HEK293 (cell line): ENCODE data around the gene CHCHD10.

ENCODE experiments used
- CTCF ChIA-PET: fragments of 350-600 bp; formaldehyde crosslinking; extraction: SDS; loops from one replicate; lab custom pipeline; 2021; ENCODE audit warnings: antibody characterized with exemption; lab: Yijun Ruan, JAX
- POLR2A ChIA-PET: fragments of 300-600 bp; formaldehyde crosslinking; extraction: SDS; loops from one replicate; lab custom pipeline; 2020; ENCODE audit warnings: antibody characterized with exemption, inconsistent platforms; lab: Yijun Ruan, JAX
- H3K27ac ChIP-seq: fragments of 200-500 bp; sonication (Bioruptor generic); 2 replicates; pipeline ENCODE4 v1.5.1; 2014; ENCODE audit warnings: low read depth, low read length, control low read depth, inconsistent platforms; ENCODE audit errors: extremely low read depth
- H3K36me3 ChIP-seq, 2 experiments: fragments of 200-500 bp in 1 of 2; sonication (Bioruptor generic) in 1 of 2; 1 replicate in 1 of 2; 2 replicates in 1 of 2; pipeline ENCODE4 v1.5.1; 2014 to 2017; ENCODE audit warnings: inconsistent platforms in 2 of 2, low read length in 2 of 2; ENCODE audit not compliant: control insufficient read depth in 2 of 2, insufficient read depth in 1 of 2
- H3K4me1 ChIP-seq: fragments of 200-500 bp; sonication (Bioruptor generic); 2 replicates; pipeline ENCODE4 v1.5.1; 2014; ENCODE audit warnings: mild to moderate bottlenecking, low read length, inconsistent platforms; ENCODE audit not compliant: control insufficient read depth, insufficient read depth
- H3K4me3 ChIP-seq: 2 replicates; pipeline ENCODE4 v1.5.1; 2011; ENCODE audit warnings: low read depth, mild to moderate bottlenecking, control low read depth, low read length, moderate library complexity
- H3K9me3 ChIP-seq: fragments of 200-500 bp; sonication (Bioruptor generic); 2 replicates; pipeline ENCODE4 v1.5.1; 2014; ENCODE audit warnings: low read depth, low read length, inconsistent platforms; ENCODE audit not compliant: control insufficient read depth, insufficient read depth
- HIC1 ChIP-seq: fragments of 450-650 bp; formaldehyde crosslinking; IDR thresholded peaks from 2 replicates; pipeline ENCODE4 v1.5.1; 2016; ENCODE audit warnings: missing biosample characterization, missing genetic modification characterization
- HOXC10 ChIP-seq: sonication (generic); formaldehyde crosslinking; IDR thresholded peaks from 2 replicates; pipeline ENCODE4 v1.8.1; 2023; ENCODE audit warnings: mild to moderate bottlenecking, missing genetic modification reagents
- KLF1 ChIP-seq: fragments of 450-650 bp; formaldehyde crosslinking; IDR thresholded peaks from 2 replicates; pipeline ENCODE4 v1.5.1; 2016; ENCODE audit warnings: missing biosample characterization, missing genetic modification characterization
- KLF7 ChIP-seq: fragments of 450-650 bp; formaldehyde crosslinking; IDR thresholded peaks from 2 replicates; pipeline ENCODE4 v1.5.1; 2016; ENCODE audit warnings: missing biosample characterization, missing genetic modification characterization, borderline replicate concordance
- KLF9 ChIP-seq: fragments of 450-650 bp; formaldehyde crosslinking; IDR thresholded peaks from 2 replicates; pipeline ENCODE4 v1.5.1; 2016; ENCODE audit warnings: missing biosample characterization, missing genetic modification characterization, low read depth
- MEIS1 ChIP-seq: sonication (generic); formaldehyde crosslinking; IDR thresholded peaks from 2 replicates; pipeline ENCODE4 v1.8.1; 2022; ENCODE audit warnings: missing genetic modification reagents, mild to moderate bottlenecking, borderline replicate concordance
- SP7 ChIP-seq: fragments of 450-650 bp; formaldehyde crosslinking; IDR thresholded peaks from 2 replicates; pipeline ENCODE4 v1.5.1; 2016; ENCODE audit warnings: missing biosample characterization, missing genetic modification characterization
- ZNF18 ChIP-seq: fragments of 450-650 bp; formaldehyde crosslinking; IDR thresholded peaks from 2 replicates; pipeline ENCODE4 v1.5.1; 2016; ENCODE audit warnings: missing biosample characterization, missing genetic modification characterization
- ZNF211 ChIP-seq: fragments of 450-650 bp; formaldehyde crosslinking; IDR thresholded peaks from 2 replicates; pipeline ENCODE4 v1.5.1; 2016; ENCODE audit warnings: low read depth, missing biosample characterization, missing genetic modification characterization
- ZNF24 ChIP-seq: fragments of 450-650 bp; formaldehyde crosslinking; IDR thresholded peaks from 2 replicates; pipeline ENCODE4 v1.5.1; 2016; ENCODE audit warnings: missing biosample characterization, missing genetic modification characterization
- ZNF335 ChIP-seq: fragments of 450-650 bp; formaldehyde crosslinking; conservative IDR thresholded peaks from 2 replicates; pipeline ENCODE4 v1.5.1; 2016; ENCODE audit warnings: missing biosample characterization, missing genetic modification characterization
- ZNF362 ChIP-seq: fragments of 450-650 bp; formaldehyde crosslinking; IDR thresholded peaks from 2 replicates; pipeline ENCODE4 v1.5.1; 2016; ENCODE audit warnings: missing biosample characterization, missing genetic modification characterization
- ZNF394 ChIP-seq: fragments of 450-650 bp; formaldehyde crosslinking; IDR thresholded peaks from 2 replicates; pipeline ENCODE4 v1.5.1; 2016; ENCODE audit warnings: missing biosample characterization, missing genetic modification characterization, mild to moderate bottlenecking, moderate library complexity, borderline replicate concordance
- ZNF639 ChIP-seq: fragments of 450-650 bp; formaldehyde crosslinking; IDR thresholded peaks from 2 replicates; pipeline ENCODE4 v1.5.1; 2016; ENCODE audit warnings: missing biosample characterization, missing genetic modification characterization
- ZNF747 ChIP-seq: fragments of 450-650 bp; formaldehyde crosslinking; IDR thresholded peaks from 2 replicates; pipeline ENCODE4 v1.5.1; 2016; ENCODE audit warnings: missing biosample characterization, missing genetic modification characterization
- TF ChIP-seq, protein P1 (sequence below): fragments of 450-650 bp; formaldehyde crosslinking; conservative IDR thresholded peaks from 2 replicates; pipeline ENCODE4 v1.5.1; 2016; ENCODE audit warnings: low read depth, missing biosample characterization, missing genetic modification characterization
- TF ChIP-seq, protein P2 (sequence below): fragments of 450-650 bp; formaldehyde crosslinking; IDR thresholded peaks from 2 replicates; pipeline ENCODE4 v1.5.1; 2016; ENCODE audit warnings: missing biosample characterization, missing genetic modification characterization
- TF ChIP-seq, protein P3 (sequence below): fragments of 450-650 bp; formaldehyde crosslinking; IDR thresholded peaks from 2 replicates; pipeline ENCODE4 v1.5.1; 2016; ENCODE audit warnings: missing biosample characterization, missing genetic modification characterization

Gene CHCHD10

DNA sequence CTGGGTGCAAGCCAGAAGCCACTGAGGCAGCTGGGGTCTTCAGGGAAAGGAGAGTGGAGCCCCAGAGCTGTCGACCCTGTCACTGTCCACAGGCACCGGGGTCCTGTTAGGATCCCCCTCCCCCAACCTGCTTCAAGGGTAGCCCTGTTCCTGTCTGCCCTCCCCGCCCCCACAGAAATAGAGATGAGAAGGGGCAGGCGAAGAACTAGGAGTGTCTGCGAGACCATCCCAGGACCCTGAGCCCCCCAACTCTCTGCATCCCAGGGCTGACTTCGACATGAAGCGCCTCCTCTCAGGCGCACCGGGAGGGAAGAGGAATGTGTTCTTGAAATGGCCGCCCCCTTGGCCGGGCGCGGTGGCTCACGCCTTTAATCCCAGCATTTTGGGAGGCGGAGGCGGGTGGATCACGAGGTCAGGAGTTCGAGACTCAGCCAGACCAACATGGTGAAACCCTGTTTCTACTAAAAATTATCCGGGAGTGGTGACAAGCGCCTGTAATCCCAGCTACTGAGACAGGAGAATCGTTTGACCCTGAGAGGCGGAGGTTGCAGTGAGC is 16.3 kb downstream of the CHCHD10 start (continued):
- TF ChIP-seq, protein P1, sequence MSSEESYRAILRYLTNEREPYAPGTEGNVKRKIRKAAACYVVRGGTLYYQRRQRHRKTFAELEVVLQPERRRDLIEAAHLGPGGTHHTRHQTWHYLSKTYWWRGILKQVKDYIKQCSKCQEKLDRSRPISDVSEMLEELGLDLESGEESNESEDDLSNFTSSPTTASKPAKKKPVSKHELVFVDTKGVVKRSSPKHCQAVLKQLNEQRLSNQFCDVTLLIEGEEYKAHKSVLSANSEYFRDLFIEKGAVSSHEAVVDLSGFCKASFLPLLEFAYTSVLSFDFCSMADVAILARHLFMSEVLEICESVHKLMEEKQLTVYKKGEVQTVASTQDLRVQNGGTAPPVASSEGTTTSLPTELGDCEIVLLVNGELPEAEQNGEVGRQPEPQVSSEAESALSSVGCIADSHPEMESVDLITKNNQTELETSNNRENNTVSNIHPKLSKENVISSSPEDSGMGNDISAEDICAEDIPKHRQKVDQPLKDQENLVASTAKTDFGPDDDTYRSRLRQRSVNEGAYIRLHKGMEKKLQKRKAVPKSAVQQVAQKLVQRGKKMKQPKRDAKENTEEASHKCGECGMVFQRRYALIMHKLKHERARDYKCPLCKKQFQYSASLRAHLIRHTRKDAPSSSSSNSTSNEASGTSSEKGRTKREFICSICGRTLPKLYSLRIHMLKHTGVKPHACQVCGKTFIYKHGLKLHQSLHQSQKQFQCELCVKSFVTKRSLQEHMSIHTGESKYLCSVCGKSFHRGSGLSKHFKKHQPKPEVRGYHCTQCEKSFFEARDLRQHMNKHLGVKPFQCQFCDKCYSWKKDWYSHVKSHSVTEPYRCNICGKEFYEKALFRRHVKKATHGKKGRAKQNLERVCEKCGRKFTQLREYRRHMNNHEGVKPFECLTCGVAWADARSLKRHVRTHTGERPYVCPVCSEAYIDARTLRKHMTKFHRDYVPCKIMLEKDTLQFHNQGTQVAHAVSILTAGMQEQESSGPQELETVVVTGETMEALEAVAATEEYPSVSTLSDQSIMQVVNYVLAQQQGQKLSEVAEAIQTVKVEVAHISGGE = 0 out of 2 replicates have a peak, but pooled peaks have one; percentile 10
- TF ChIP-seq HIC1 (tag by site-specific recombination) = 0 out of 2 replicates have a peak, but pooled peaks have one; percentile 26
- TF ChIP-seq, protein P2, sequence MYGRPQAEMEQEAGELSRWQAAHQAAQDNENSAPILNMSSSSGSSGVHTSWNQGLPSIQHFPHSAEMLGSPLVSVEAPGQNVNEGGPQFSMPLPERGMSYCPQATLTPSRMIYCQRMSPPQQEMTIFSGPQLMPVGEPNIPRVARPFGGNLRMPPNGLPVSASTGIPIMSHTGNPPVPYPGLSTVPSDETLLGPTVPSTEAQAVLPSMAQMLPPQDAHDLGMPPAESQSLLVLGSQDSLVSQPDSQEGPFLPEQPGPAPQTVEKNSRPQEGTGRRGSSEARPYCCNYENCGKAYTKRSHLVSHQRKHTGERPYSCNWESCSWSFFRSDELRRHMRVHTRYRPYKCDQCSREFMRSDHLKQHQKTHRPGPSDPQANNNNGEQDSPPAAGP = 0 out of 2 replicates have a peak, but pooled peaks have one; percentile 2
- peak; percentile 15; the same call in 1 of the 2 replicates for TF ChIP-seq KLF9
- TF ChIP-seq MEIS1 = 0 out of 2 replicates have a peak, but pooled peaks have one; percentile 4
- TF ChIP-seq ZNF211 (tag by site-specific recombination) = no peak
- TF ChIP-seq ZNF394 (tag by site-specific recombination) = no peak
- peak; percentile 8 for TF ChIP-seq ZNF335
- TF ChIP-seq ZNF18 (tag by site-specific recombination) = 0 out of 2 replicates have a peak, but pooled peaks have one; percentile 7
- TF ChIP-seq, all 188 proteins: peak for 11

DNA sequence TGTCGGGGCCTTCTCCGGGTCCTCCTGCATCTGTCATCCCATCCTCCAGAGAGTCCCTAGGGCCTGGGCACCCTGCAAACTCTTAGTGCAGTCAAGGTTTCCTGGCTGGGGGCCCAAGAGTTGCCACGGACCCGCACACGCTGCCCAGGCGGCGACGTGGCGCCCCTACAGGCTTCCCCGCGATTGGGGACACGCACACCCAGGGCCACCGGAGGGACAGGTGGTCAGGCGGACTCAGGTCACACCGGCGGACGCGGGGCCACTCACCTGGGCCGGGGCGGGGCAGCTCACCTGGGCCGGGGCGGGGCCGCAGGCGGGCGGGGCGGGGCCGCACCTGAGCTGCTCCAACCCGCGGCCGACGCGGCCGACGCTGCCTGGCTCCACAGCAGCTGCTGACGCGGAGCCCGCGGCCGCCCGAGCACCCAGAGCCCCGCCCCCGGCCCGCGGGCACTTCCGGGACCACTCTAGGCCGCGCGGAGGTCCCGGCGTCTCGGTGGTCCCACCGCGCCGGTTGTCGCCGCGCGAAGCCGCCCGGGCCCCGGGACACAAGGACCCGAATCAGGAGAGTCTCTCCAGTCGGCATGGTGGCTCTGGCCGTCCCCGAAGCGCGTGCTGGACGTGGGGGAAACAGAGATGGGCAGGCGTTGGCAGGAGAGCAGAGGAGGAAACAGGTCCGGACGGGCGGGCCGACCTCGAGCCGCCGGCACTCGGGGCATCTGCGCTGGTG is 16.9 kb downstream of the CHCHD10 start, which contains the start of gene ZNF70:
TSS of gene ZNF70 (minus strand) at position 399 of the 727 bp plus-strand sequence. CDS start 5,972 bp downstream, outside the sequence.
- Histone ChIP-seq H3K27ac (peak within 1 kb of the TSS; percentile 98), H3K4me3 (peak within 1 kb of the TSS; percentile 91), H3K36me3 (peaks cover 0 to 1% of the 10 kb centered on the region in 2 experiments; a peak in 2 of 3 replicates), H3K4me1 (peaks cover 9% of the 10 kb centered on the region; the same call in 1 of the 2 replicates), H3K9me3 (no peaks in the 10 kb centered on the region)
- ChIA-PET POLR2A (interaction anchor here (0.7 to 1.8 kb wide), 11 partner anchors 11 to 107 kb away, joined by 3 to 7 read pairs (median 4); partner anchors contain the start of gene SLC2A11), CTCF (interaction anchor here (0.5 to 1.0 kb wide), 3 partner anchors 23 to 210 kb away, joined by 3 read pairs; no protein-coding TSS in a partner anchor)
- TF ChIP-seq ZNF362 (tag by site-specific recombination) (no peak), HOXC10 (CRISPR knock-in tag) (no peak), SP7 (tag by site-specific recombination) (peak; percentile 22; the same call in 1 of the 2 replicates), ZNF639 (tag by site-specific recombination) (no peak), ZNF24 (tag by site-specific recombination) (no peak), KLF7 (tag by site-specific recombination) (0 out of 2 replicates have a peak, but pooled peaks have one; percentile 22), KLF1 (tag by site-specific recombination) (no peak), ZNF747 (tag by site-specific recombination) (no peak)
- TF ChIP-seq, protein P3, sequence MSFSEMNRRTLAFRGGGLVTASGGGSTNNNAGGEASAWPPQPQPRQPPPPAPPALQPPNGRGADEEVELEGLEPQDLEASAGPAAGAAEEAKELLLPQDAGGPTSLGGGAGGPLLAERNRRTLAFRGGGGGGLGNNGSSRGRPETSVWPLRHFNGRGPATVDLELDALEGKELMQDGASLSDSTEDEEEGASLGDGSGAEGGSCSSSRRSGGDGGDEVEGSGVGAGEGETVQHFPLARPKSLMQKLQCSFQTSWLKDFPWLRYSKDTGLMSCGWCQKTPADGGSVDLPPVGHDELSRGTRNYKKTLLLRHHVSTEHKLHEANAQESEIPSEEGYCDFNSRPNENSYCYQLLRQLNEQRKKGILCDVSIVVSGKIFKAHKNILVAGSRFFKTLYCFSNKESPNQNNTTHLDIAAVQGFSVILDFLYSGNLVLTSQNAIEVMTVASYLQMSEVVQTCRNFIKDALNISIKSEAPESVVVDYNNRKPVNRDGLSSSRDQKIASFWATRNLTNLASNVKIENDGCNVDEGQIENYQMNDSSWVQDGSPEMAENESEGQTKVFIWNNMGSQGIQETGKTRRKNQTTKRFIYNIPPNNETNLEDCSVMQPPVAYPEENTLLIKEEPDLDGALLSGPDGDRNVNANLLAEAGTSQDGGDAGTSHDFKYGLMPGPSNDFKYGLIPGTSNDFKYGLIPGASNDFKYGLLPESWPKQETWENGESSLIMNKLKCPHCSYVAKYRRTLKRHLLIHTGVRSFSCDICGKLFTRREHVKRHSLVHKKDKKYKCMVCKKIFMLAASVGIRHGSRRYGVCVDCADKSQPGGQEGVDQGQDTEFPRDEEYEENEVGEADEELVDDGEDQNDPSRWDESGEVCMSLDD (tag by site-specific recombination) = no peak
